Cardiac fibroblast (primary cell): Measurements from ENCODE around the gene FAR2.

Experiments used
- DNase-seq, 2 donors: peaks; one replicate each; pipeline versions ENCODE4 v3.0.0 to v3.0.0-alpha.2; 2010; ENCODE audit warnings: low read depth in 2 of 2
- H3K4me3 ChIP-seq, 2 donors: replicated peaks in 1 of 2; 1 replicate in 1 of 2; 2 replicates in 1 of 2; pipeline ENCODE4 v1.5.1; 2011; ENCODE audit warnings: low read depth in 2 of 2, low read length in 2 of 2, mild to moderate bottlenecking in 2 of 2, moderate library complexity in 1 of 2
- TF ChIP-seq, protein P1 (sequence below): IDR thresholded peaks from one replicate; pipeline ENCODE4 v1.5.1; 2011; ENCODE audit warnings: low read depth, mild to moderate bottlenecking, low read length, inconsistent platforms

Gene FAR2

DNA sequence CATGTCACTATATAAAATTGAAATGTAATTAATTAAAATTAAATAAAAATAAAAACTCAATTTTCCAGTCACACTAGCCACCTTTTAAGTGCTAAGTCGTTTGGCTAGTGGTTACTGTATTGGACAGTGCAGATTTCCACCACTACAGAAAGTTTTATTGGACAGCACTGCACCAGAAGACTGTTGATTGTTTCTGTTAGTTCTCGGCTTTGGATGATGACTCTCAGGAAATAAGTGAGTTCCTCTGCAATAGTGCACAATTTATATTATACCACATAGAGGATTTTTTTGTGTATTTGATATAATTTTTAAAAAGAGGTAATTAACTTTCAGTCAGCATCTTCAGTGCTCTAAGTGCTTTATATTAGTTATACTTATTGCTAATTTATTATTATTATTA is 52.7 kb downstream of the FAR2 start:
- DNase-seq: no peak
- H3K4me3 ChIP-seq: no peak overlapping the region
- TF ChIP-seq, protein P1, sequence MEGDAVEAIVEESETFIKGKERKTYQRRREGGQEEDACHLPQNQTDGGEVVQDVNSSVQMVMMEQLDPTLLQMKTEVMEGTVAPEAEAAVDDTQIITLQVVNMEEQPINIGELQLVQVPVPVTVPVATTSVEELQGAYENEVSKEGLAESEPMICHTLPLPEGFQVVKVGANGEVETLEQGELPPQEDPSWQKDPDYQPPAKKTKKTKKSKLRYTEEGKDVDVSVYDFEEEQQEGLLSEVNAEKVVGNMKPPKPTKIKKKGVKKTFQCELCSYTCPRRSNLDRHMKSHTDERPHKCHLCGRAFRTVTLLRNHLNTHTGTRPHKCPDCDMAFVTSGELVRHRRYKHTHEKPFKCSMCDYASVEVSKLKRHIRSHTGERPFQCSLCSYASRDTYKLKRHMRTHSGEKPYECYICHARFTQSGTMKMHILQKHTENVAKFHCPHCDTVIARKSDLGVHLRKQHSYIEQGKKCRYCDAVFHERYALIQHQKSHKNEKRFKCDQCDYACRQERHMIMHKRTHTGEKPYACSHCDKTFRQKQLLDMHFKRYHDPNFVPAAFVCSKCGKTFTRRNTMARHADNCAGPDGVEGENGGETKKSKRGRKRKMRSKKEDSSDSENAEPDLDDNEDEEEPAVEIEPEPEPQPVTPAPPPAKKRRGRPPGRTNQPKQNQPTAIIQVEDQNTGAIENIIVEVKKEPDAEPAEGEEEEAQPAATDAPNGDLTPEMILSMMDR: no peak

DNA sequence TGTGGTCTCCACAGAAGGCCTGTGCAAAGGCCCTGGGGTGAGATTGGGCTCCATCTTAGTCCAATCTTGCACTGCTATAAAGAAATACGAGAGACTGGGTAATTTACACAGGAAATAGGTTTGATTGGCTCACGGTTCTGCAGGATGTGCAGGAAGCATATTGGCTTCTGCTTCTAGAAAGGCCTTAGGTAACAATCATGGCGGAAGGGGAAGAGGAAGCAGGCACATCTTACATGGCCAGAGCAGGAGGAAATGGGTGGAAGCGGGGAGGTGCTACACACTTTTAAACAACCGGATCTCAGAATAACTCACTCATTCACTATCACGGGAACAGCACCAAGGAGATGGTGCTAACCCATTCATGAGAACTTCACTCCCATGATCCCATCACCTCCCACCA is 55.4 kb downstream of the FAR2 start:
- TF ChIP-seq, protein P1: no peak

DNA sequence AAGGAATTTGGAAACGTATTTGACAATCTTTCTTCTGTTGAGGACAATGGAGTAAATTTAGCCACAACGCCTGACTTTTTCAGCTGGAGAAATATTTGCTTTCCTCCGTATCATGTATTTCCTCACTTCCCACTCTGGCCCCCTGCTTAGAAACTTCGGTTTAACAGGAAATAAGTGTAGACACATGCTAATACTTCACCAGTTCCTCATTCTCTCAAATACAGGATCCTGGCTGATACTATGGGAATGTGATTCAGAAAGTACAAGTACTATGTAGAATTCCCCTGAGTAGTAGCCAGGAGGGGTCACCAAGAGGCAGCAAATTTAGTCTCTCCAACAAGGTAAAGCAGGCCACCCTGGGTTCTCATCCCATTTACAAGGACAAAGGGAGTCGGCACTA is 58.0 kb downstream of the FAR2 start:
- H3K4me3 ChIP-seq: no peak overlapping the region
- DNase-seq: peak; percentile 73 to 74
- TF ChIP-seq, protein P1: no peak

More for the DNA sequence above, 55.4 kb downstream of the FAR2 start:
- H3K4me3 ChIP-seq: no peak overlapping the region
- DNase-seq: no peak

DNA sequence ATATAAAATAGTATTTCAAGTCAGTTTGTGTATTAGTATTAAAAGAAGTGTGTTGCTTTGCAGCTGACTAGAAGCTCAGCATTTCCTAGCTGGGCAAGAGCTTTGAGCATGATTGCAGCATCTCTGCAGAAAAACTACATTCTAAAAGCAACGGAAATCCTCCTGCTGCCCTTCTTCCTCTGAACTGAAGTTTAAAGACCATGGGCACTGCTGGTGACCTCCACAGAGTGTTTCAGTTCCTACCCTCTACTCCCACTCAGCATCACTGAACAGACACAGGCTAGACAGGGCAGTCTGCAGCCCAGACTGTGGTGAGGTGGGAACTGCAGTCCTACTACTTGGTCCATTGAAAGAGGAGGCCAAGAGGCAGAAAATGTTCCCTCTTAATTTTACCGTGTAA is 59.0 kb downstream of the FAR2 start:
- no peak overlapping the region for H3K4me3 ChIP-seq
- TF ChIP-seq, protein P1: no peak
- no peak for DNase-seq

DNA sequence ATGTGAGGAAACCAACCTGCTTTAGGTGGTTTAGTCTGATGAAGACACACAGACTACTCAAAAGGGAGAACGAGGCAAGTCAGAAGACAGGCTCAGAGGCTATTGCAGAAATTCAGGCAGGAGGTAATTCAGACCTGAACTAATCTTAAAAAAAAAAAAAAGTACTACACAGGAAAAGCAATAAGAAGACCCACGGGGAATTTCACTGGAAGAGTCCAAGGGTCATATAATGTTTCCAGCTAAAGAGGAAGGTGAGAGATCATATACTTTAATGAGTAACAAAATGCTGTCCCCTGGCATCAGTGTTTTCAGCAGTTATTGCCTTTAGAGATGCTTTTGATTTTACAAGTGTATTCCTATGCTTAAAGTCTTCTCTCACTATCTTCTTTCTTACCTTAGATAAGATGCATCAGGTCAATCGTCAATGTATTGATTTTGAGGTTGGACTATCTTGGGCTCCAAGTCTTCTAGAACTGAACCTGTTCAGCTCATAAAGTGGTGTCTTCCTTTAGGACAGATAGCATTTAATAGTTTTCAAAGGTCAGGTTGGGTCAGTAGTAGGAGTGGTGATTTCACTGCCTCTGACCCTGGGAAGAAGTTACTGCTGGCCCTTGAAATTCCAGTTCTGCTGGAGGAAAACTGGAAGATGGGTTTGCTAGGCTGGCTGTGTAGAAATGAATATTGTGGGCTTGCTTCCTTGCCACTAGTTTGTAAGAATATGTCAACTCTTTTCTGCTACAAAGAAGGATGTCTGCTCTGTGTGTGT is 60.0 kb downstream of the FAR2 start:
- H3K4me3 ChIP-seq: no peak overlapping the region
- no peak for DNase-seq
- TF ChIP-seq, protein P1: no peak

DNA sequence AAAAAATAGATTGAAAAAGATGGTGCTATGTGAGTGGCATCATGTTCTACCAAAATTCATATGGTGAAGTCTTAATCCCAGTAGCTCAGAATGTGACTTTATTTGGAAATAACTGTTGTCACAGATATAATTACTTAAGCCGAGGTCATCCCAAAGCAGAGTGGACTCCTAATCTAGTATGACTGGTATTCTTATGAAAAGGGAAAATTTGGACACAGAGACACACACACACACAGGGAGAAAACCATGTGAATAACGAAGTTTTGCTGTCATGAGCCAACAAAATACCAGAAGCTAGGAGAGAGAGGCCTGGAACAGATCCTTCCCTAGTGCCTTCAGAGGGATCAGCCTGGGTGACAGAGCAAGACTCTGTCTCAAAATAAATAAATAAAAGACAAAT is 62.6 kb downstream of the FAR2 start:
- TF ChIP-seq, protein P1: no peak
- no peak overlapping the region for H3K4me3 ChIP-seq
- no peak for DNase-seq
